MM.1S (cell line): ENCODE data around the gene SCD.

ENCODE experiments used
- CTCF ChIP-seq: fragments of 300-600 bp; sonication (generic); IDR thresholded peaks from 2 replicates; pipeline ENCODE4 v1.5.1; 2016; ENCODE audit warnings: antibody characterized with exemption, low read length, mixed read lengths
- EZH2 ChIP-seq: fragments of 300-600 bp; sonication (generic); optimal IDR thresholded peaks from 2 replicates; pipeline ENCODE3; 2017; ENCODE audit warnings: low read depth, mild to moderate bottlenecking, antibody characterized with exemption, low read length, mixed read lengths

GRCh38 chr10:100297242-100297641 is 49.8 kb upstream of the SCD start:
- TF ChIP-seq CTCF (no peak), EZH2 (no peak)
